Body of pancreas (tissue), 4 donors: ENCODE measurements around the gene GNA15. TPM values are rescaled to one million over a fixed set of nuclear protein-coding genes. Genes with fewer than 3 reads are reported as not detected.
A peak's percentile ranks its signal among the peaks of the same experiment; 100 is the strongest.

ENCODE experiments used
- ATAC-seq: fragments of 150-250 bp; one replicate; pipeline ENCODE4 v1.9.1; 2016
- DNase-seq, 4 donors: peaks; one replicate each; pipeline ENCODE4 v3.0.0-alpha.2; 2019
- H3K27ac ChIP-seq, 4 donors: fragments of 200-600 bp; sonication (generic); 1 replicate in 3 of 4; 2 replicates in 1 of 4; pipeline versions ENCODE4 v1.5.1 to v1.6.1; 2016 to 2019; ENCODE audit warnings: mild to moderate bottlenecking in 1 of 4, mixed read lengths in 1 of 4, moderate library complexity in 1 of 4
- H3K27me3 ChIP-seq, 2 donors: fragments of 200-600 bp; sonication (generic); one replicate each; pipeline ENCODE4 v1.6.0; 2016; ENCODE audit warnings: mild to moderate bottlenecking in 1 of 2
- H3K36me3 ChIP-seq, 2 donors: fragments of 200-600 bp; sonication (generic); replicated peaks in 1 of 2; 2 replicates each; pipeline ENCODE4 v1.5.1; 2016; ENCODE audit warnings: low read depth in 2 of 2; ENCODE audit not compliant: insufficient read depth in 1 of 2
- H3K4me1 ChIP-seq: fragments of 200-600 bp; sonication (generic); one replicate; pipeline ENCODE4 v1.6.0; 2016
- H3K4me3 ChIP-seq, 2 donors: fragments of 200-600 bp; sonication (generic); 1 replicate in 1 of 2; 2 replicates in 1 of 2; pipeline ENCODE4 v1.5.1; 2016 to 2019
- H3K9me3 ChIP-seq, 3 donors: fragments of 200-600 bp; sonication (generic); 1 replicate in 2 of 3; 2 replicates in 1 of 3; pipeline ENCODE4 v1.5.1; 2016
- CTCF ChIP-seq, 7 experiments: fragments of 450-650 bp in 4 of 7; fragments of 200-600 bp in 3 of 7; sonication (generic) in 3 of 7; IDR thresholded peaks; one replicate each; pipeline ENCODE4 v1.5.1; 2016 to 2019; ENCODE audit warnings: antibody characterized with exemption in 7 of 7
- POLR2A ChIP-seq, 3 donors: fragments of 450-650 bp; IDR thresholded peaks; one replicate each; pipeline ENCODE4 v1.6.1; 2016; ENCODE audit warnings: antibody characterized with exemption in 3 of 3, mild to moderate bottlenecking in 2 of 3
- WGBS, 2 donors: methylation state at CpG; one replicate each; pipeline ENCODE4 v1.1.5; 2017; 5-methylcytosine and 5-hydroxymethylcytosine counted together
- intact Hi-C: fragments of 100-400 bp; cut with DNase I; formaldehyde crosslinking; loops from one replicate; pipeline ENCODE4 v1.15.1; 2023
- total RNA-seq, 2 donors: library from RNA; depleted of rRNA; stranded (reverse); fragments of >200 nt; gene quantifications; one replicate each; pipeline ENCODE4 v1.1.0, GENCODE V29; 2016

Gene GNA15
- total RNA-seq, 2 donors from 2014 or later: 1.6 to 2.6 TPM

- ATAC-seq (no peak), DNase-seq (no peak)
- no peaks in the 10 kb centered on the region for H3K9me3 ChIP-seq
- H3K27me3 ChIP-seq: no peaks in the 10 kb centered on the region
- H3K27ac ChIP-seq: no peak overlapping the region
- WGBS, 2 donors: 85 to 94% methylated on average over 6 to 32 of the region's 33 CpGs
- H3K4me3 ChIP-seq: no peak overlapping the region
- intact Hi-C loops: no loop called here
- TF ChIP-seq POLR2A (IDR thresholded peaks at IDR 0.05): no peak
- H3K4me1 ChIP-seq: no peaks in the 10 kb centered on the region
- peaks cover 0 to 9% of the 10 kb centered on the region in 2 donors for H3K36me3 ChIP-seq
Observed at GRCh38 chr19:3208317-3209207, 72.7 kb downstream of the GNA15 start.

GRCh38 chr19:3210347-3211017, 74.6 kb downstream of the GNA15 start:
- Histone ChIP-seq H3K27ac (no peak overlapping the region), H3K4me1 (no peaks in the 10 kb centered on the region), H3K9me3 (no peaks in the 10 kb centered on the region), H3K36me3 (peaks cover 0 to 4% of the 10 kb centered on the region in 2 donors), H3K27me3 (no peaks in the 10 kb centered on the region), H3K4me3 (no peak overlapping the region)
- WGBS, 2 donors: 39 to 42% methylated on average over 17 of the region's 20 CpGs
- intact Hi-C loops: no loop called here
- DNase-seq (peak; percentile 49 to 61 (median 52)), ATAC-seq (peak; percentile 76)
- TF ChIP-seq CTCF (IDR thresholded peaks at IDR 0.05) (peak; percentile 13 to 54 (median 45)), POLR2A (IDR thresholded peaks at IDR 0.05) (no peak)

- H3K9me3 ChIP-seq: no peaks in the 10 kb centered on the region
- no peaks in the 10 kb centered on the region for H3K27me3 ChIP-seq
- DNase-seq: no peak
- no peak overlapping the region for H3K4me3 ChIP-seq
- no peak for ATAC-seq
- TF ChIP-seq CTCF (IDR thresholded peaks at IDR 0.05): no peak
- no peak for TF ChIP-seq POLR2A (IDR thresholded peaks at IDR 0.05)
- H3K36me3 ChIP-seq: peaks cover 0 to 4% of the 10 kb centered on the region in 2 donors
- WGBS, 2 donors: 47 to 64% methylated on average over 6 to 12 of the region's 12 CpGs
- H3K27ac ChIP-seq: no peak overlapping the region
- no peaks in the 10 kb centered on the region for H3K4me1 ChIP-seq
- intact Hi-C loops: no loop called here
Observed at GRCh38 chr19:3211191-3211590, 75.4 kb downstream of the GNA15 start.

GRCh38 chr19:3213159-3213558, 77.3 kb downstream of the GNA15 start:
- Histone ChIP-seq H3K9me3 (no peaks in the 10 kb centered on the region), H3K4me3 (no peak overlapping the region), H3K36me3 (no peaks in the 10 kb centered on the region), H3K27ac (no peak overlapping the region), H3K27me3 (no peaks in the 10 kb centered on the region), H3K4me1 (no peaks in the 10 kb centered on the region)
- ATAC-seq (no peak), DNase-seq (no peak)
- WGBS, 2 donors: 96 to 100% methylated on average over 7 of the region's 7 CpGs
- TF ChIP-seq CTCF (IDR thresholded peaks at IDR 0.05): no peak
- TF ChIP-seq POLR2A (IDR thresholded peaks at IDR 0.05): no peak
- intact Hi-C loops: no loop called here

Other genes starting within 250 kb of the GNA15 start
- gene ZNF57, start 235.1 kb upstream of the GNA15 start, total RNA-seq: 1 to 10 TPM in 1 of 2 donors, under 1 TPM in 1; 0.33 to 2.3 TPM
- gene ZNF77, start 191.1 kb upstream of the GNA15 start, total RNA-seq: 1 to 10 TPM; 3.3 to 6.2 TPM
- under 1 TPM in 1 of 2 donors, not detected in 1; 0.33 TPM for gene TLE6, start 158.5 kb upstream of the GNA15 start, total RNA-seq
- 10 to 100 TPM; 34.5 to 45.2 TPM for gene TLE2, start 106.8 kb upstream of the GNA15 start, total RNA-seq
- 100 to 1,000 TPM; 166 to 254 TPM for gene TLE5, start 73.5 kb upstream of the GNA15 start, total RNA-seq
- gene GNA11, start 41.7 kb upstream of the GNA15 start, total RNA-seq: 10 to 100 TPM; 27.2 to 37.2 TPM
- 1 to 10 TPM; 1.8 to 3.3 TPM for gene S1PR4, start 42.7 kb downstream of the GNA15 start, total RNA-seq
- gene NCLN, start 49.9 kb downstream of the GNA15 start, total RNA-seq: 10 to 100 TPM; 30.6 to 56.0 TPM
- under 1 TPM in 1 of 2 donors, not detected in 1; 0.33 TPM for gene CELF5, start 88.6 kb downstream of the GNA15 start, total RNA-seq
- 100 to 1,000 TPM; 178 to 186 TPM for gene NFIC, start 230.6 kb downstream of the GNA15 start, total RNA-seq